Stimulated activated CD8-positive, alpha-beta memory T cell treated with anti-CD3 and anti-CD28 coated beads, Interleukin-12 subunit alpha, Interleukin-12 subunit beta, amount 100 ng/mL, for 24 hours (primary cell): ENCODE data around the gene NOVA2.
"Not testable (repeated sequence)": the region's sequence is repeated elsewhere in the genome, so short reads cannot be mapped to it uniquely, and the experiment has no call there.

ENCODE experiments used
- DNase-seq: peaks from one replicate; pipeline ENCODE4 v3.0.0-alpha.2; 2020; ENCODE audit errors: extremely low read depth

NOVA2 gene

DNA sequence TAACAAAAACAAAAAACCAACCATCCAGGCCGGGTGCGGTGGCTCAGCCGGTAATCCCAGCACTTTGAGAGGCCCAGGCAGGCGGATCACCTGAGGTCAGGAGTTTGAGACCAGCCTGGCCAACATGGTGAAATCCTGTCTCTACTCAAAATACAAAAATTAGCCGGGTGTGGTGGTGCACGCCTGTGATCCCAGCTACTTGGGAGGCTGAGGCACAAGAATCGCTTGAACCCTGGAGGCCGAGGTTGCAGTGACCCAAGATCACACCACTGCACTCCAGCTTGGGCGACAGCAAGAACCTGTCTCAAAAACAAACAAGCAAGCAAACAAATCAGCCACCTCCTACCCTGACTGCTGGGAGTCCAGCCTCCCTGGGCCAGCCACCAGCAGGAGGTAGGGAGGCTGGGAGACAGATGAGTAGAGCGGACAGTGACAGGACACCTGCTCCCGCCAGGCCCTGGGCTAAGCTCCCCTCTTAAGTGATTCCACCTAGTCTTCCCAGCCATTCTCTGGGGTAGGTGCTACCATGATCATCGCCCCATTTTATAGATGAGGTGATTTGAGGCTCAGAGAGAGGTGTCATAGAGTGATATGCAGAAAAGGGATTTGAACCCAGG lies 77.6 kb downstream of the NOVA2 start:
- DNase-seq: not testable (repeated sequence)

DNA sequence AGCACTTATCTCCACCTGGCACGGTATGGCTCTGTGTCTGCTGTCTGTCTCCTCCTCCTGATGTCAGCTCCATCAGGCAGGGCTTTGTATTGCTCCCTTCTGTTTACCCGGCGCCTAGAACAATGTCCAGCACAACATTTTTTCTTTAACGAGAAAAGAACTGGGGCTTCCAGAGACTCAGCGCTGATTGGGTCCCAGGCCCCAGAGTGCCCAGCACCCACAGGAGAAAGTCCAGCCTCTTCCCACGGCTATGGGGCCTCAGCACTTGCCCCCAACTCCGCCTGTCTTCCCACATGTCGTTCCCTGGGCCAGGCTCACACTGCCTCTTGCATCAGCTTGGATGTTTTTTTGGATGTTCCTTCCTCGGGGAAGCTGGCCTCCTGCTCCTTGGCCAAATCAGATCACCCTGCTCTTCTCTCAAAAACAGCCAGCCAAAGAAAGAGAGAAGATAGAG lies 78.1 kb downstream of the NOVA2 start:
- DNase-seq: no peak

- DNase-seq: no peak
These were observed 82.8 kb downstream of the NOVA2 start for GRCh38 chr19:45890877-45891276.

GRCh38 chr19:45889210-45889885 lies 84.3 kb downstream of the NOVA2 start:
- no peak for DNase-seq

- DNase-seq: no peak
These were observed 86.4 kb downstream of the NOVA2 start for GRCh38 chr19:45887200-45887710.

DNA sequence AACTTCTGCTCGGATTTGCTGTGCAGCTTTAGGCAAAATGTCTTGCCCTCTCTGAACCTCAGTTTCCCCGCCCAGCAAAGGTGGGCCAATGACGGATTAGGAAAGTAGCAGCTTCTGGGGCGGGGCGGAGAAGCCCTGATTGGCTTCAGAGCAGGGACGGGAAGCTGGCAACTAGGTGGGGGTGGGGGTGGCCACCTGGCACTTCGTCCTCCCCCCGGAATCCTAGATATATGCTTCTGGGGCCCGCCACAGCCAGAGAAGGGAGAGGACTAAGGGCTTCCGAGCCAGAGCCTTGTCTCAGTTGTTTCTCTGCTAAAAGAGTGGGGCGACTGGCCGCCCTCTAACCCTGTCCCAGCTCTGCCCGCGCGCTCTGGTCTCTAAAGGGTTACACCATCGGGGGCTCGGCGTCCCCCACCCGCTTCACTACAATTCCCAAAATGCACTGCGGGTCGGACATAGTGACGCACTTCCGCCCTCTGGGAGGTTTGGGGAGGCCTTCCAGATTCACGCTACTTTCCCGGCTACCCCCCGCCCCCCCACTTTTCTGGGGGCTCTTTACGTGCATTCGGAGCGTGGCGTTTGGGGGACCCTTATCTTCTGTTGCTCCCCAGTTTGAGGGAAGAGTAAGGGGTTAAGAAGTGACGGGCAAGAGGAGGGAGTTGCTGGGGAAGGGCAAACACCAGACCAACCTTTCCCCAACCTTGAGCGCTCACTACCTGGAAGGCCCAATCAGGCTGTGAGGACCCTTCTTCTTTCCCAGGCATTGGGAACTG lies 87.1 kb downstream of the NOVA2 start:
- DNase-seq: peak; percentile 77

DNA sequence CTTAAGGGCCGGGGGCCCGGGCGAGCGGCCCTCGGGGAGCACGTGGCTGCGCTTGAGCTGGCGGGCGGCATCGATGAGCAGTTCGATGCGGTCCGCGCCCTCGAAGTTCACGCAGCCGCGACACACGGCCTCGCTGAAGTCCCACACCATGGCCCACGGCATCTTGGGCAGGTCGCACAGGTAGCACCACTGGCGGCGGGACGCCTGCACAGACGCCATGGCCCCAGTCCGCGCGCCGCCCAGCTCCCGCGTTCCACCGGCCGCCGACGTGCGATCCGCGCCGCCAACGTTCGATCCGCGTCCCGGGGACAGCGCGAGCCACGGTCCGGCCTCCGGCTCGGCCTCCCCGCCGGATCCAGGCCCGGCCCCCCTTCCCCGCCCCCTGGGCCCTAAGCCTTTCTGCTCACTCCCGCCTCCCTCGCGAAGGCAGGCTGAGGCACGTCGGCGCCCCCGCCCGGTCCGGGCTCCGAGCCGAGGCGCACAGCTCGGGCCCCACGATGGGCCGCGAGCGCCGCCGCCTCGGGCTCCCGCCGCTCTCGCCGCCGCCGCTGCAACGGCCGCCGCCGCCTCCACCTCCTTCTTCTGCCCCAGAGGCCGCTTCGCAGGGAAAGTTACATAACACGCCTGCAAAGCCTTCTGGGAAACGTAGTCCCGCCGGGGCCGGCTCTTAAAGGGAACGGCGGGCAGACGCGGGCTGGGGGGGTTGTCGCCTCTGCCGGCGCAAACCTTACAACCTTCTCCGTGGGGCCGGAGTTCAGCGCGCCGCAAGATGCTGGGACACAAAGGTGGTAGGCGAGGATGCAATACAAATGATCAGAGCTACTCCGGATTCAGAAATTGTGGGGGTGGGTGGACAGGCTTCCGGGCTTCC lies 87.9 kb downstream of the NOVA2 start, which contains the start of gene IRF2BP1:
IRF2BP1 (minus strand) TSS at position 586 of the 871 bp plus-strand sequence; CDS start at position 219, 367 bp downstream.
- DNase-seq: peak; percentile 53

- DNase-seq: no peak
These were observed 88.7 kb downstream of the NOVA2 start for GRCh38 chr19:45884682-45885555.

GRCh38 chr19:45883881-45884681 lies 89.6 kb downstream of the NOVA2 start:
- DNase-seq: no peak
